Astrocyte of the spinal cord (primary cell): ENCODE results near the gene PSME4.
A peak's percentile ranks its signal among the peaks of the same experiment; 100 is the strongest.
"Not testable (repeated sequence)": the region's sequence is repeated elsewhere in the genome, so short reads cannot be mapped to it uniquely, and the experiment has no call there.

Experiments
- DNase-seq: peaks from one replicate; pipeline ENCODE4 v3.0.0; 2011; ENCODE audit warnings: low read depth, low spot score
- H3K4me3 ChIP-seq: 2 replicates; pipeline ENCODE4 v1.5.1; 2011; ENCODE audit warnings: low read depth, mild to moderate bottlenecking, low read length, moderate library complexity
- CTCF ChIP-seq: IDR thresholded peaks from 2 replicates; pipeline ENCODE4 v1.5.1; 2012; ENCODE audit warnings: low read depth, mild to moderate bottlenecking, low read length, inconsistent platforms
- in situ Hi-C: cut with HindIII; loops from 2 replicates; pipeline ENCODE4 v1.10.0; 2017; ENCODE audit warnings: low sequenced_read_pairs

PSME4 gene

DNA sequence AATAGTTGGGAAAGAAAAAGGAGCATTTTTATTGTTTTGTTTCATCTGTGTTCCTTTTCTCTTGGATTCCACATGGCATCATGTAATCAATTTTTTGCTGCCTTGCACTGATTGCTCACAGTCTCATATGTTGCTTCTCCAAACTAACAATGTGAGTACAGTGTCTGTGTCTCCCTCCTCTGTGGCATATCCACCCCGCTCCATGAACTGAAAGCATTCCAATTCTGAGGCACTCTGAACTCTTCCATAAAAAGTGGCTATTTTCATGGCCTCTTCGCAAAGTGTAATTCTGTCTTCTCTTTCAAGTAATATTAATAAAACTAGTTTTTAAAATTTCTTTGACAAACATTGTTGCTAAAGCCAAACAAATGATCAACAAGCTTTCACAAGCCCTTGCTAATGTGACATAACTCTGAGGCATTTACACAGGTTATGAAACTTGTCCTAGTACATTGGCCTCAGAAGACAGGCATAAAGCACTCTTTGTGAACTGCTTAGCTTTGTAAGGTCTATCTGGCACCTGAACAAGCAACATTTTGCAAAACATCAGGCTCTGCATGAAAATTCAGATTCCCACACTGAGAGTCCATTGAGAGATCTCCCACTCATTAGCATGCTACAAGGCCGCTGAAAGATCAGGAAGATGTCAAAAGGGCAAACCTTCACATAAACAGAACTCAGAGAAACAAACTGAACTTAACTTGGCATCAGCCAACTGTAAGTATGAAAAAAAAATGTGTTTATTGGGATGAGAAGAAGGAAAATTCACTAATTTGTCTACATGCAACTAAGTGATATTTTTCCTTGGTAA lies 144.0 kb downstream of the PSME4 start:
- no peak for DNase-seq
- TF ChIP-seq CTCF = no peak
- in situ Hi-C loops = no loop called here

GRCh38 chr2:53826030-53826410 lies 144.8 kb downstream of the PSME4 start:
- TF ChIP-seq CTCF = no peak
- H3K4me3 ChIP-seq = no peak overlapping the region
- in situ Hi-C loops = no loop called here
- no peak for DNase-seq

More for the DNA sequence above, 144.0 kb downstream of the PSME4 start:
- no peak overlapping the region for H3K4me3 ChIP-seq

- in situ Hi-C loops, DNase-seq, H3K4me3 ChIP-seq: not testable (repeated sequence)
- TF ChIP-seq CTCF = peak; percentile 7
These were observed 147.2 kb downstream of the PSME4 start for GRCh38 chr2:53823639-53824038.

GRCh38 chr2:53821810-53822209 lies 149.0 kb downstream of the PSME4 start:
- TF ChIP-seq CTCF = no peak
- in situ Hi-C loops = no loop called here
- no peak for DNase-seq
- H3K4me3 ChIP-seq = no peak overlapping the region

GRCh38 chr2:53820711-53821110 lies 150.1 kb downstream of the PSME4 start:
- in situ Hi-C loops = no loop called here
- DNase-seq = no peak
- H3K4me3 ChIP-seq = no peak overlapping the region
- no peak for TF ChIP-seq CTCF

DNA sequence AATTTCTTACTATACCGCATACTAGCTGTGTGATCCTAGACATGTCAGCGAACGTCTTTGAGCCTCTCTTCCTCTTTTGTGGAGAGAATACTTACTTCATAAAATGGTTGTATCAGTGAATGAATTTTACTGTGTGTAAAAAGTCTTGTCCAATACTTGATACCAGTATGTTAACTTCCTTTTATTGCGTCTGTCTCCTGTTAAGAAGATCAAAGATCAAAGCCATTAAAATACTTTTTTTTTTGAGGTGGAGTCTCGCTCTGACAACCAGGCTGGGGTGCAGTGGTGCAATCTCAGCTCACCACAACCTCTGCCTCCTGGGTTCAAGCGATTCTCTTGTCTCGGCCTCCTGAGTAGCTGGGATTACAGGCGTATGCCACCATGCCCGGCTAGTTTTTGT lies 150.7 kb downstream of the PSME4 start:
- no peak overlapping the region for H3K4me3 ChIP-seq
- no peak for TF ChIP-seq CTCF
- in situ Hi-C loops = no loop called here
- no peak for DNase-seq
